GM21723 (cell line): Measurements from ENCODE around the gene CEACAM16.
"Not testable (repeated sequence)": the region's sequence is repeated elsewhere in the genome, so short reads cannot be mapped to it uniquely, and the experiment has no call there.

Experiments used
- ATAC-seq: cut with Tn5 transposase; IDR thresholded peaks from one replicate; pipeline ENCODE4 v1.9.1; 2021; ENCODE audit warnings: mild to moderate bottlenecking, moderate library complexity; ENCODE audit not compliant: unreplicated experiment

CEACAM16 gene

DNA sequence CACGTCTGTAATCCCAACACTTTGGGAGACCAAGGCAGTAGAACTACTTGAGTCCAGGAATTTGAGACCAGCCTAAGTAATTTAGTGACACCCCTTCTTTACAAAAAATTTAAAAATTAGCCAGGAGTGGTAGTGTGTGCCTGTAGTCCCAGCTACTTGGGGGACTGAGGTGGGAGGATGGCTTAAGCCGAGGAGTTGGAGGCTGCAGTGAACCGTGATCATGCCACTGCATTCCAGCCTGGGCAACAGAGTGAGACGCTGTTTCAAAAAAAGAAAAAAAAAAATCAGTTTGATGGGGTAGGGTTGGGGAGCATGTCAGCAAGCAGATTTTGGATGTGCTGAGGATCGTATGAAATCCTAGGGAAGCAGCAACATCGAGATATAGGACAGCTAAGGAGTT lies 23.4 kb upstream of the CEACAM16 start:
- ATAC-seq = no peak

DNA sequence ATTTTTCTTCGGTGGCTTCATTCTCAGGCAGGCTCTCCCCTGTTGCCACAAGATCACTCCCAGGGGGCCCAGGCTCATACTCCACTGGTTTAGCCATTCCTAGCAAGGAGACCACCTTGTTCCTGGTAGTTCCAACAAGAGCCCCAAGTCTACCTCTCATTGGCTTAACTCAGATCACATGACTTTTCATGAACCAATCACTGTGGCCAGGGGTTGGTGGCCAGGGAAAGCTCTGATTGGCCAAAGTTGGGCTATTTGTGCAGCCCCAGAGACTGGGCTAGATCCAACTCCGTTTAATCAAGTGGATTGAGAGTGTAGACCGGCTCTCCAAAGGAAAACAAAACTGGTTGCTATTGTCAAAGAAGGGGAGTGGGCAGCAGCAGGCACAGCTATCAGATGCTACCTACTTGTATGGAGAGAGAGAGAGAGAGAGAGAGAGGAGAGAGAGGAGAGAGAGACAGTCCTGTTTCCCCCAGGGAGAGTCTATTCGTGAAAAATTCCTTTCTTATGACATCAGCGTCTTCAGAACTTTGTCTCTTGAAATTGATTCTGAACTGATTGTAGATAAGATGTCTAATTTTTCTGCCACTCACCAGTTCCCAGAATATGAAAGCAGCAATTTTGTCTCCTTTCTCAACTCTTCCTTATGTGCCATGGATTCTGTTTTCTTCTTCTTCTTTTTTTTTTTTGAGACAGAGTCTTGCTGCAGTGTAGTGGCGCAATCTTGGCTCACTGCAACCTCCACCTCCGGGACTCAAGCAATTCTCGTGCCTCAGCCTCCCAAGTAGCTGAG lies 21.7 kb upstream of the CEACAM16 start:
- ATAC-seq = no peak

DNA sequence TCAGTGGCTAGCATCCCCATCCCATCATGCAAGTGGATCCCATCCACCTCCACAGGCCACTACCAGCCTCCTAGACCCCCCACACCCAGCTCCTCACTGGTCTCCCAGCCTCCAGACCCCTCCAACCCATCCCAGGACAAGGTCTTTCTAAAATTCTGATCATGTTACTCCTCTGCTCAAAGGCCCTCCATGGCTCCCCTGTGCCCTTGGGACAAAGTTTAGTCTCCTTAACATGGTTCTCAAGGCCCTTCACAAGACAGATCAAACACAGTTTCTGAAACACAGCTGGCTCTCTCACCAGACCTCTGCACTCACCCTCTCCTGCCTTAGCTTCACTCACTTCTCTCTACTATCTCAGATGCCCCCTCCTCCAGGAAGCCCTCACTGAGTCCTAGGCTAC lies 18.4 kb upstream of the CEACAM16 start:
- no peak for ATAC-seq

DNA sequence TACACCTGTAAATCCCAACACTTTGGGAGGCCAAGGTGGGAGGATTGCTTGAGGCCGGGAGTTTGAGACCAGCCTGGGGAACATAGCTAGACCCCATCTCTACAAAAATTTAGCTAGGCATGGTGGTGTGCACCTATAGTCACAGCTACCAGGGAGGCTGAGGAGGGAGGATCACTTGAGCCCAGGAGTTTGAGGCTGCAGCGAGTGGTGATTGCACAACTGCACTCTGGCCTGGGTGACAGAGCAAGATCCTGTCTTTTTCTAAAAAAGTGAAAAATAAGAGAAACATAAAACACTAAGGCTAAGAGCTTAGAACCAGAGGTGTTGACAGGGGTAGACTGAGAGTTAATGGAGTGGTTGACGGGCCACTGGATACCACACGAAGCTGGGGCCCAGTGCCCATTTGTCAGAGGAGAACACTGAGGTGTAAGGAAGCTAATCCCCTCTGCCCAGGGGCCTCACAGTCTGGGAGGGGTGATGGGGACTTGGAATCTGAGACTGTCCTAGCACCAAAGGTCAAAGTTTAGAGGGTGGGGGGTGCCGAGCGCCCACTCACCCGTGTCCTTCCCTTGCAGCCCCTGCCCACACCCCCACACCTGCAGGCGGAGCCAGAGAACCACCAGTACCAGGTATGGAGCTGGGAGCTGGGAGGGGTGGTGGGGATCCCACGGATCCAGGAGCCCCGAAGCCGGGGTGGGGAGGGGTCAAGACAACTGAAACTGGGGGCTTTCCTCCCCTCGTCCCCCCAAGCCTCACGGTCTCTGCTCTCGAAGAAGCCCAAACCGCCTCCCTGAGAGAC lies 16.8 kb upstream of the CEACAM16 start:
- ATAC-seq = no peak

DNA sequence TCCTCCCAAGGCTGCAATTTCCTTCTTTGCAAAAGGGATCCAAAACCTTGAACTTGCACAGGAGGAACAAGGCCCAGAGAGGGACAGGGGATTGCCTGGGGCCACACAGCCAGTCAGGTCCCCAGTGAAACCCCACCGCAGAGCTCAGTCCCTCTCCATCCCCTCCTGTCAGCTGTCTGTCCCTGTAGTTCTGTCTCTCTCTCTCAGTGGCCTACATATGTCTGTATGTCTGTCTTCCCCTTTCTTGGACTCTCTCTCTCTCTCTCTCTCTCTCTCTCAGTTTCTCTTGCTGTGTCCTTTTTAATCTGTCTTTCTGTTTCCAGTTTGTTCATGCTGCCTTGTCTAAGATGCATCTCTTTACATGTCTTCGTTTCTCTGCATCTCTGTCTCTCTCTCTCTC lies 16.1 kb upstream of the CEACAM16 start:
- ATAC-seq = no peak

DNA sequence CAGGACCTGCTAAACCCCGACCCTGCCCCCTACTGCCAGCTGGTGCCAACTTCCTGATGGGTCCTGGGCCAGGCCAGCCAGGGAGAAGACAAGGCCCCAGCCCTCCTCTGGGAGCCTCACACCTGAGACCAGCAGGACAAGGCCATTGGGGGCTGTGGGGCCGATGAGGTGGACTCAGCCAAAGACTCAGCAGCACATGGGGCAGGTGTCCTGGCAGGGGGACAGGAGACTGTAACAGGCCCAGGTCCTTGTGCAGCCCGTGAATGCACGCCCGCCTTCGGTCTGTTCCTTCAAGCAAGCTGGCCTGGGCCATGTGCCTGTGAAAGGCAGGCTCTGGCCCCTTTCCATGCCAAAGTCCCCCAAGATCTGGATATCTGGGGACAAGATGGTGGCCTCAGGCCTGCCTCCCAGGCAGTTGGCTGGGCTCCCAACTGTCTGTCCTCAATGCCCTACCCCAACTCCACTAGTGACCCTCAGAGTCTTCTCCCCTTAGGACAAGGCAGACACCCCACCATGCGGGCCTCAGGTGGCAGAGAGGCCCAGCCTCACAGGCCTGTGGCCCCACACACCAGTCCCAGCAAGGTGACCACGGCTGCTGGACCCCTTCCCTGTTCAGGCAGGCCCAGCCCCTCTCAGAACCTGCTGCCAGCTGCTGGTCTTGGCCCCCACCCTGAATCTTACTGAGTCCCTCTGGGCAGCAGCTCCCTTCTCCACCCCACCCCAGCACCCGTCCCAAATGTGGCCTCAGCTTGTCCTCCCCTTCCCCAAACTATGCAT lies 15.3 kb upstream of the CEACAM16 start:
- ATAC-seq = no peak

DNA sequence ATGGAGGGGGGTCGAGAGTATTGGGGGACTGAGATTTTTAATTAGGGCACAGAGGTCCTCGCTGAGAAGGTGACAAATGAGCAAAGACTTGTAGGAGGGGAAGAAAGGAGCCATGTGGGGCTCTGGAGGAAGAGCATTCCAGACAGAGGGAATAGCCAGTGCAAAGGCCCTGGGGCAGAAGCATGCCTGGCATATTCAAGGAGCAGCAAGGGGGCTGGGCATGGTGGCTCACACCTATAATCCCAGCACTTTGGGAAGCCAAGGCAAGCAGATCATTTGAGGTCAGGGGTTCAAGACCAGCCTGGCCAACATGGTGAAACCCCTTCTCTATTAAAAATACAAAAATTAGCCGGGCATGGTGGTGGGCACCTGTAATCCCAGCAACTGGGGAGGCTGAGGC lies 14.6 kb upstream of the CEACAM16 start:
- ATAC-seq = not testable (repeated sequence)

DNA sequence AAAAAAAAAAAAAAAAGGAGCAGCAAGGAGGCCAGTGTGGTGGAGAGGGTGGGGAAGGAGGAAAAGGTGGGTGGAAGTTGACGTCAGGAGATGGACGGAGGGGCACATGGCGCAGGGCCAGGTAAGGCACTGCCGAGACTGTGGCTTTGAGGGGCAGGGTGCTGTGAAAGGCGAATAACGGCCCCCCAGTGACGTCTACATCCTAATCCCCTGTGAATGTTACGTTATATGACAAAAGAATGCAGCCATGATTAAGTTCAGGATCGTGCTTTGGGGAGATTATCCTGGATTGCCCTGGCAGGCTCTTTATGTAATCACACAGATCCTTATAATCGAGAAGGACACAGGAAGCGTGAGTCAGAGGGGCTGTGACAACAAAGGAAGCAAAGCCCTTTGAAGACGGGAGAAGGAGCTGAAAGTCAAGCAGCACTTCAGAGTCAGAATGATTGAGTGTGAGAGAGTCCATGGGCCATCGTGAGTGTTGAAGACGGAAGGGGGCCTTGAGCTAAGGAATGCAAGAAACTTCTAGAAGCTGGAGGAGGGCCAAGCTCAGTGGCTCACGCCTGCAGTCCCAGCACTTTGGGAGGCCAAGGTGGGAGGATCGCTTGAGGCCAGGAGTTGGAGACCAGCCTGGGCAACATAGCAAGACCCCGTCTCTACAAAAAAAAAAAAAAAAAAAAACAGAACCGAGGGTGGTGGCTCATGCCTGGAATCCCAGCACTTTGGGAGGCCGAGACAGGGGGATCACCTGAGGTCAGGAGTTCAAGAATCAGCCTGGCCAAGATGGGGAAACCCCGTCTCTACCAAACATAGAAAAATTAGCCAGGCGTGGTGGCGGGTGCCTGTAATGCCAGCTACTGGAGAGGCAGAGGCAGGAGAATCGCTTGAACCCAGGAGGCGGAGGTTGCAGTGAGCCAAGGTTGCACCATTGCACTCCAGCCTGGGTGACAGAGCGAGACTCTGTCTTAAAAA lies 13.8 kb upstream of the CEACAM16 start:
- no peak for ATAC-seq

DNA sequence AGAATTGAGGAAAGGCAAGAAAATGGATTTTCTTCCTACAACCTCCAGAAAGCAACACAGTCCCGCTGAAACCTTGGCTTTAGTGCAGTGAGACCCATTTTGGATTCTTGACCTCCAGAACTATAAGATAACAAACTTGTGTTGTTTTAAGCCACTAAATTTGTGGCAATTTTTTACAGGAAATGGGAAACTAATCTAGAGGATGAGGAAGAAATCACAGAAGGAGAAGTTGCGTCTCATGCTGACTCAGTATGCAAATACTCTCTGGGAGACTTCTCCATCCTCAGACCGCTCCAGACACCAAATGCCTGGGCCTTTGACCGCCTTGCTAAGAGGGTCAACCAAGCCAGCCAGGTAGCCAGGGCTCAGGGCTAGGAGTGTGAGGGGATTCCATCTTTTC lies 13.1 kb upstream of the CEACAM16 start:
- ATAC-seq = no peak

DNA sequence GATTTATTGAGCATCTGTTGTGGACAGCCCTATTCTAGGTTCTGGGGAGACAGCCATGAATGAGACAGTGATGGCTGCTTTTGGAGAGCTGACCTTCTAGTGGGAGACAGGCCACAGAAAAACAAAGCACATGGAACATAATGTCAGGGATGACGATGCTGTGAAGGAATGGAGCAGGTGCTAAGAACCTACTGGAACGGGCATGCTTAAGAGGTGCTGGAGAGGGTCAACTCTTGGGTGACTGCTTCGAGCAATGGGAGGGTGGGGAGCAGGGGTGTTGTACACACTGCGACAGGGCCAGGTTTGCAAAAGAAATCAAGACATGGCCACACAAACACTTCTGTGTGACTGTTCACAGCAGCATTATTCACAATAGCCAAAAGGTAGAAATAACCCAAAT lies 12.1 kb upstream of the CEACAM16 start:
- no peak for ATAC-seq

DNA sequence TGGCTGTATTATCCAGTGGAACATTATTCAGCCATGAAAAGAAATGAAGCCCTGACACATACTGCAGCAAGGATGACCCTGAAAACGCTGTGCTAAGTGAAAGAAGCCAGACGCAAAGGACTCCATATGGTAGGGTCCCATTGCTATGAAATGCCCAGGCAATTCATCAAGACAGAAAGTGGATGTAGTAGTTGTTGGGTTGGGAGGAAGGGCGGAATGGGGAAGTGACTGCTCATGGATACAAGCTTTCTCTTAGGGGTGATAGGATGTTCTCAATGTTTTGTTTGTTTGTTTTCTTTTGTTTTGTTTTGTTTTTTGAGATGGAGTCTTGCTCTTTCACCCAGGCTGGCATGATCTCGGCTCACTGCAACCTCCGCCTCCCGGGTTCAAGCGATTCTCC lies 11.1 kb upstream of the CEACAM16 start:
- no peak for ATAC-seq

DNA sequence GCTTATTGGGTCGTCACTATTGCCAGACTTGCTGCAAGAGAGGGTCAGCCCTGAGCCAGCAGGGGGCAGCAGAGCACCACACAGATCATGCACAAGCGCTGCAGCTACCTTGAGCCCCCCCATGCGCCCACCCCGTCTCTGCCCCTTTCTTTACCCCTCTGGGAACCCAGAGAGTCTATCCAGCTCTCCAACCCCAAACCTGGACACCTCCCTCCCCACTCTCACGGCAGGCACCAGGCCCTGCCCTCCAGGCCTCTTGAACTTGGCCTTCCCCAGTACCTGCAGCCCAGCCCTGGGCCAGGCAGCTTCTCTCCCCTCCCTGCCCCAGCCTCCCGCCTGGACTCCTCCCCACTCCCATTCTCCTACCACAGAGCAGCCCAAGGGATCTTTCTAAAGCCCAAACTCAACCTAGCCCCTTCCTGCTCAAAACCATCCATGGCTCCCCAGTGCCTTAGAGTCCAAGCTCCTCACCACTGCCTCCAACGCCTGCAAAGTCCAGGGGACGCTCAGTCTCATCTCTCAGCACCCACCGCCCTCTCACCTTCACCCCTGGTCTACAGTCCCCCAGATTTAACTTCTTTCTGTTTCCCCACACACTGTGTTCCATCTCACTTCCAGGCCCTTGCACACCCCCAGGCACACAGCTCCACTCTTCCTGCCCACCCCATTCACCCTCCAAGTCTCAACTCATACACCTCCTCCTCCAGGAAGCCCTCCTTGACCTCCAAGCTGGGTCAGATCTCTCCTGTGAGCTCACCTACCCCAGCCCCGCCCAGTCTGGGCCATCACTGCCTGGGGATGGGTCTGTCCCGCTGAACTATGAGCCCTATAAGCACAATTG lies 9.4 kb upstream of the CEACAM16 start:
- ATAC-seq = no peak

DNA sequence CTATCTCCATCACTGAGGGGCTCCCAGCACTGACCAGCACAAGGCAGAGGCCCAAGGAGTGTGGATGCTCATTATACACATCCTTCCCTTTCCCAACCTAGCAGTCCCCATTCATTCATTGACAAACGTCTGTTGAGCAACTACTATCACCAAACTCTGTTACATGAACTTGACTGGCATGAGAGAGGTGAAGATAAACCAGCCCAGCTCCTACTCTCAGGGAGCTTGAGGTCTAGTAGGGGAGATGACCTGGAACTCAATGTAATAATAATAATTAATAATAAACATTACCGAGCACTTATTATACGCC lies 8.9 kb upstream of the CEACAM16 start:
- ATAC-seq = no peak

DNA sequence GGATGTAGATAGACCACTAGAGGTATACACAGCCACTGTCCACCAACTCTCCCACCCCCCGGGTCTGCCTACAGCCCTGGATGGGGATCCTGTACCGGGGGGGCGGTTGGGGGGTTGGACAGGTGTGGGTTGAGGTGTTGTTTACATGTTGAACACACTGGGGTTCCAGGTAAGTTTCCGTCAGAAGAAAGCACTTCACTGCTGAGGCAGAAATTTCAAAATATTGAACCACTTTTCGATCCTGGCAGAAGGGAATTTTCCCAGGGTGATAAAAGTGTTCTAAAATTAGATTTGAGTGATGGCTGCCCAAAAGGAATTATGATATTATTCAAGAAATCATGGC lies 6.6 kb upstream of the CEACAM16 start:
- no peak for ATAC-seq

DNA sequence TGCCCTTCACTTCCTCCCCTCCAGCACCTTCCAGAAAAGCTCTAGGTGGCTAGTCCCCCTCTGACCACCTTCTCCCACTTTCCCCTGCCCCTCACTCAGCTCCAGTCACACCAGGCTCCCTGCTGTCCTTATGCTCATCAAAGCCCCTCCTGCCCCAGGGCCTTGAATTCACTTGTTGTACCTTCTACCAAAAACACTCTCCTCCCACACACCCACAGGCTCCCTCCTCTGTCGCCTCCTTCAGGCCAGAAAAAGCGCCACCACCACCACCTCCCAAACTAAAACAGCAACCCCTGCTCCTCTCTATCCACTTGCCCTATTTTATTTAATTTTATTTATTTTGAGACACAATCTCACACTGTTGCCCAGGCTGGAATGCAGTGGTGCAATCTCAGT lies 4.8 kb upstream of the CEACAM16 start:
- no peak for ATAC-seq

DNA sequence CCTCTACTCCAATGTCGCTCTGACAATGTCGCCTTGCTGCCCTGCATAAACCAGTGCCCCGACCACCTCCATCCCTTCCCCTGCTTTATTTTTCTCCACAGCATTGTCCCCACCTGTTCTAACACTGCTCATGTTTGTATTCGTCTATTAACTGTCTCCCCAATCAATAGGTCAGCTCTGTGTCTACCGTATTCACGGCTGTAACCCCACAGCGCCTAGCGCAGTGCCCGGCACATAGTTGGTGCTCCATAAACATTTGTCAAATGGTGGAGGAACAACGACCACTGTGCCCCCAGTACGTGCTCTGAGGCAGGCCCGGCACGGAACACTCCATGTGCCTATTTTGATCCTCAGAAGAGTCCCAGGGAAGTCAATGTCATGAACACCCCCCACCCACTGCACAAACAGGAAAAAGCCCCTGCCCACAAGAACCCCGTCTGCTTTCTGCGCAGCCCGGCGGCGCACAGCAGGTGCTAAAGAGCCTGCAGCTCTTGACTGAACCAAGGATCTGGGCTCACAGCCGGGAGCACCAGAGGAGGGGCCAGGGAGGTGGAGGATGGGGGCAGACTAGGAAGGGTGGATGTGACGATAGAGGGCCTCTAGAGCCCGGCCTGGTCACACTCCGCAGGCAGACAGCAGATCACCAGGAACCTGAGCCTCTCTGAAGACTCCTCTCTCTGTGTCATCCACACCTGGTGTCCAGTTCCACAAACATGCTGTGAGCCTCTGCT lies 1.8 kb upstream of the CEACAM16 start:
- ATAC-seq = no peak

DNA sequence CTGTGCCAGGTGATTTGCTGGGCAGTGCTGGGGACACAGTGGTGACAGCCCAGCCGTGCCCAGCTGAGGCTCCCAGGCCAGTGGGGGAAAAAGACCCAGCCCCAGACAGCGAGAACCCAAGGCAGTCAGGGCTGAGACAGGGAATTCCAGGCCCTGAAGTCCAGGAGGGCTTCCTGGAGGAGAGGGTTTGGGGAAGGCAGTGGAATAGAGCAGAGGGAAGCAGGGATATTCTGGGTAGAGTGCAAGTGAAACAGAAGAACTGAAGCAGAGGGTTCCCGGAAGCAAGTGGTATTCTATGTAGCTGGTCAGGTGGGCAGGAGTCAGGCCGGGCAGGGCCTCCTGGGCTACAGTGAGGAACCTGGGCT lies 1.3 kb upstream of the CEACAM16 start:
- ATAC-seq = no peak

DNA sequence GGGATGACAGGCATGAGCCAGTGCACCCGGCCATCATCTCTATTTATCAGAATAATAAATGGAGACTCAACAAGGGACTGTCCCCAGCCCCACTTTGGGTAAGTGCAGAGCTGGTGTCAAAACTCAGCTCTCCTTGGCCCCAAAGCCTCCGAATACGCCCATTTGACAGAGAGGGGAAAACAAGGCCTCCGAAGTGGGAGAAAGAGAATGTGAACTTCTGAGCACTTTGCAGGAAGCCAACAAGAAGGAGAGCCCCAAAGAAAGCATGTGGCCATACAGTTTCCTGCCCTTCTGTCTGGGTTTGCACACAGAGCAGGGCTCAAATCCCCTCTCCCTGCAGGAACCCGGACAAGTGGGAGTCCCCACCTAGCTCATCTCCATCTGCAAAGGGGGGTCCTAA lies 1.6 kb downstream of the CEACAM16 start:
- ATAC-seq = no peak

DNA sequence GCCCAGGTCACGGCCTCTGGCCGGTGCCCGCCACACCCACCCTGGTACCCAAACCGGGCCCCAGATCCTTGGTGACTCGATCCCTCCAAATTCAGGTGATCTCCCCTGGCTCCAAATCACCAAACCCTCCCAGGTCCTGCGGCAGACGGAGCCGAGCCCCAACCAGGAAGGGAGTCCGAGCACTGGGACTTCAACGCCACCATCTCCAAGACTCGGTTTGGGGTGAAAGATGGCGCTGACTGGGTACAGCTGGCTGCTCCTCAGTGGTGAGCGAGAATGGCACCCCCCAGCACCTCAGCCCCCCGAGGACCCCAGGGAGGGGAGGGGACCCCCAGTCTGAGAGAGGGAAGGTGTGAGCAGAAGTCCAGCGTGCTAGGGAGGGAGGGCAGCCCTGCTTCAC lies 2.3 kb downstream of the CEACAM16 start:
- ATAC-seq = no peak
